HEK293 (cell line): ENCODE measurements around the gene SLC22A12.

ENCODE experiments used
- CTCF ChIA-PET: fragments of 350-600 bp; formaldehyde crosslinking; extraction: SDS; loops from one replicate; lab custom pipeline; 2021; ENCODE audit warnings: antibody characterized with exemption; lab: Yijun Ruan, JAX
- POLR2A ChIA-PET: fragments of 300-600 bp; formaldehyde crosslinking; extraction: SDS; loops from one replicate; lab custom pipeline; 2020; ENCODE audit warnings: antibody characterized with exemption, inconsistent platforms; lab: Yijun Ruan, JAX
- H3K27ac ChIP-seq: fragments of 200-500 bp; sonication (Bioruptor generic); 2 replicates; pipeline ENCODE4 v1.5.1; 2014; ENCODE audit warnings: low read depth, low read length, control low read depth, inconsistent platforms; ENCODE audit errors: extremely low read depth
- H3K36me3 ChIP-seq, 2 experiments: fragments of 200-500 bp in 1 of 2; sonication (Bioruptor generic) in 1 of 2; 1 replicate in 1 of 2; 2 replicates in 1 of 2; pipeline ENCODE4 v1.5.1; 2014 to 2017; ENCODE audit warnings: inconsistent platforms in 2 of 2, low read length in 2 of 2; ENCODE audit not compliant: control insufficient read depth in 2 of 2, insufficient read depth in 1 of 2
- H3K4me1 ChIP-seq: fragments of 200-500 bp; sonication (Bioruptor generic); 2 replicates; pipeline ENCODE4 v1.5.1; 2014; ENCODE audit warnings: mild to moderate bottlenecking, low read length, inconsistent platforms; ENCODE audit not compliant: control insufficient read depth, insufficient read depth
- H3K4me3 ChIP-seq: 2 replicates; pipeline ENCODE4 v1.5.1; 2011; ENCODE audit warnings: low read depth, mild to moderate bottlenecking, control low read depth, low read length, moderate library complexity
- H3K9me3 ChIP-seq: fragments of 200-500 bp; sonication (Bioruptor generic); 2 replicates; pipeline ENCODE4 v1.5.1; 2014; ENCODE audit warnings: low read depth, low read length, inconsistent platforms; ENCODE audit not compliant: control insufficient read depth, insufficient read depth
- GLIS1 ChIP-seq: fragments of 450-650 bp; formaldehyde crosslinking; IDR thresholded peaks from 2 replicates; pipeline ENCODE4 v1.5.1; 2016; ENCODE audit warnings: missing biosample characterization, missing genetic modification characterization
- GLIS2 ChIP-seq: fragments of 450-650 bp; formaldehyde crosslinking; IDR thresholded peaks from 2 replicates; pipeline ENCODE4 v1.5.1; 2016; ENCODE audit warnings: missing biosample characterization, missing genetic modification characterization
- KLF10 ChIP-seq: fragments of 450-650 bp; IDR thresholded peaks from 2 replicates; pipeline ENCODE4 v1.5.1; 2018; ENCODE audit warnings: missing biosample characterization, mild to moderate bottlenecking, missing genetic modification characterization
- KLF7 ChIP-seq: fragments of 450-650 bp; formaldehyde crosslinking; IDR thresholded peaks from 2 replicates; pipeline ENCODE4 v1.5.1; 2016; ENCODE audit warnings: missing biosample characterization, missing genetic modification characterization, borderline replicate concordance
- RBAK ChIP-seq: fragments of 450-650 bp; formaldehyde crosslinking; IDR thresholded peaks from 2 replicates; pipeline ENCODE4 v1.5.1; 2016; ENCODE audit warnings: missing biosample characterization, missing genetic modification characterization
- TRIM28 ChIP-seq: IDR thresholded peaks from 2 replicates; pipeline ENCODE4 v1.6.1; 2011; ENCODE audit warnings: low read length, control low read depth, borderline replicate concordance
- ZBTB1 ChIP-seq: fragments of 450-650 bp; formaldehyde crosslinking; IDR thresholded peaks from 2 replicates; pipeline ENCODE4 v1.5.1; 2016; ENCODE audit warnings: missing biosample characterization, missing genetic modification characterization
- ZBTB20 ChIP-seq: fragments of 450-650 bp; formaldehyde crosslinking; IDR thresholded peaks from 2 replicates; pipeline ENCODE4 v1.5.1; 2016; ENCODE audit warnings: missing biosample characterization, missing genetic modification characterization
- ZBTB21 ChIP-seq: fragments of 450-650 bp; formaldehyde crosslinking; IDR thresholded peaks from 2 replicates; pipeline ENCODE4 v1.5.1; 2017; ENCODE audit warnings: missing biosample characterization, missing genetic modification characterization
- ZBTB8A ChIP-seq: fragments of 450-650 bp; formaldehyde crosslinking; IDR thresholded peaks from 2 replicates; pipeline ENCODE4 v1.5.1; 2016; ENCODE audit warnings: missing biosample characterization, missing genetic modification characterization
- ZIC2 ChIP-seq: fragments of 450-650 bp; formaldehyde crosslinking; IDR thresholded peaks from 2 replicates; pipeline ENCODE4 v1.5.1; 2016; ENCODE audit warnings: missing biosample characterization, missing genetic modification characterization
- ZNF114 ChIP-seq: fragments of 450-650 bp; formaldehyde crosslinking; IDR thresholded peaks from 2 replicates; pipeline ENCODE4 v1.5.0; 2017; ENCODE audit warnings: missing biosample characterization, missing genetic modification characterization
- ZNF133 ChIP-seq: fragments of 450-650 bp; formaldehyde crosslinking; IDR thresholded peaks from 2 replicates; pipeline ENCODE4 v1.5.1; 2016; ENCODE audit warnings: missing biosample characterization, missing genetic modification characterization
- ZNF140 ChIP-seq: fragments of 450-650 bp; formaldehyde crosslinking; IDR thresholded peaks from 2 replicates; pipeline ENCODE4 v1.5.1; 2016; ENCODE audit warnings: missing biosample characterization, missing genetic modification characterization
- ZNF169 ChIP-seq: fragments of 450-650 bp; formaldehyde crosslinking; IDR thresholded peaks from 2 replicates; pipeline ENCODE4 v1.5.1; 2016; ENCODE audit warnings: missing biosample characterization, missing genetic modification characterization
- ZNF175 ChIP-seq: fragments of 450-650 bp; formaldehyde crosslinking; IDR thresholded peaks from 2 replicates; pipeline ENCODE4 v1.5.1; 2016; ENCODE audit warnings: missing biosample characterization, missing genetic modification characterization
- ZNF433 ChIP-seq: fragments of 450-650 bp; formaldehyde crosslinking; IDR thresholded peaks from 2 replicates; pipeline ENCODE4 v1.5.1; 2016; ENCODE audit warnings: missing biosample characterization, missing genetic modification characterization, low read depth
- ZNF670 ChIP-seq: fragments of 450-650 bp; formaldehyde crosslinking; IDR thresholded peaks from 2 replicates; pipeline ENCODE4 v1.5.1; 2016; ENCODE audit warnings: missing biosample characterization, missing genetic modification characterization, low read depth
- ZNF830 ChIP-seq: fragments of 450-650 bp; IDR thresholded peaks from 2 replicates; pipeline ENCODE4 v1.5.0; 2018; ENCODE audit warnings: missing biosample characterization, missing genetic modification characterization, low read depth, mild to moderate bottlenecking, moderate library complexity
- TF ChIP-seq, protein P1 (sequence below): fragments of 450-650 bp; formaldehyde crosslinking; IDR thresholded peaks from 2 replicates; pipeline ENCODE4 v1.5.1; 2016; ENCODE audit warnings: missing biosample characterization, missing genetic modification characterization
- TF ChIP-seq, protein P2 (sequence below): fragments of 450-650 bp; formaldehyde crosslinking; IDR thresholded peaks from 2 replicates; pipeline ENCODE4 v1.5.1; 2016; ENCODE audit warnings: missing biosample characterization, missing genetic modification characterization
- TF ChIP-seq, protein P3 (sequence below): fragments of 450-650 bp; formaldehyde crosslinking; optimal IDR thresholded peaks from 2 replicates; pipeline ENCODE3; 2016; ENCODE audit warnings: missing biosample characterization, mild to moderate bottlenecking, missing genetic modification characterization
- TF ChIP-seq, protein P4 (sequence below): sonication (generic); formaldehyde crosslinking; IDR thresholded peaks from 2 replicates; pipeline ENCODE4 v1.8.1; 2022; ENCODE audit warnings: mild to moderate bottlenecking, moderate library complexity, missing genetic modification reagents
- TF ChIP-seq, protein P5 (sequence below): fragments of 450-650 bp; formaldehyde crosslinking; IDR thresholded peaks from 2 replicates; pipeline ENCODE4 v1.5.1; 2016; ENCODE audit warnings: missing biosample characterization, missing genetic modification characterization, borderline replicate concordance

Gene SLC22A12

DNA sequence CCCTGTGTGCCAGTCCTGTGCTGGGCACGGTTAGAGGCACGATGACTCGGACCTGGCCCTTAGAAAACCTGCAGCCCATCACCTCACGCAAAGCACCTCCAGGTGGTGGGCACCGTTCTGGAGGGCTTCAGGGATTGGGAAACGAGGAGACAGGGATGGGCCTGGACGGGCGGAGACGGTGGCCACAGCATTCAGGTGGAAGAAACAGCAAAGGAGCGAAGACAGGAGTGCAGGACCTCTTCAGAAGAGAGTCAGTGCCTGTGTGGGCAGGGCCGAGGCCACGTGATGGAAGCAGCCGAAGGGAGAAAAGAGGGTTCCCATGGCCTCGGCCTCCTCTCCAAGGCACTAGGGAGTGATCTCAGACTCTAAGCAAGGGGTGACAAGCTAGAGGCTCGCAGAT is 8.1 kb upstream of the SLC22A12 start:
- no peaks in the 10 kb centered on the region for H3K4me1 ChIP-seq
- POLR2A ChIA-PET, result no interaction called here
- TF ChIP-seq, protein P1, sequence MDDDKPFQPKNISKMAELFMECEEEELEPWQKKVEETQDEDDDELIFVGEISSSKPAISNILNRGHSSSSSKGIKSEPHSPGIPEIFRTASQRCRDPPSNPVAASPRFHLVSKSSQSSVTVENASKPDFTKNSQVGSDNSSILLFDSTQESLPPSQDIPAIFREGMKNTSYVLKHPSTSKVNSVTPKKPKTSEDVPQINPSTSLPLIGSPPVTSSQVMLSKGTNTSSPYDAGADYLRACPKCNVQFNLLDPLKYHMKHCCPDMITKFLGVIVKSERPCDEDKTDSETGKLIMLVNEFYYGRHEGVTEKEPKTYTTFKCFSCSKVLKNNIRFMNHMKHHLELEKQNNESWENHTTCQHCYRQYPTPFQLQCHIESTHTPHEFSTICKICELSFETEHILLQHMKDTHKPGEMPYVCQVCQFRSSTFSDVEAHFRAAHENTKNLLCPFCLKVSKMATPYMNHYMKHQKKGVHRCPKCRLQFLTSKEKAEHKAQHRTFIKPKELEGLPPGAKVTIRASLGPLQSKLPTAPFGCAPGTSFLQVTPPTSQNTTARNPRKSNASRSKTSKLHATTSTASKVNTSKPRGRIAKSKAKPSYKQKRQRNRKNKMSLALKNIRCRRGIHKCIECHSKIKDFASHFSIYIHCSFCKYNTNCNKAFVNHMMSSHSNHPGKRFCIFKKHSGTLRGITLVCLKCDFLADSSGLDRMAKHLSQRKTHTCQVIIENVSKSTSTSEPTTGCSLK (tag by site-specific recombination), result no peak
- TF ChIP-seq GLIS2 (tag by site-specific recombination) (no peak), KLF7 (no peak), ZNF830 (tag by site-specific recombination) (no peak), GLIS1 (tag by site-specific recombination) (no peak), ZBTB1 (no peak), ZBTB21 (tag by site-specific recombination) (no peak), ZIC2 (tag by site-specific recombination) (no peak), RBAK (tag by site-specific recombination) (no peak), ZBTB20 (tag by site-specific recombination) (no peak), ZNF114 (tag by site-specific recombination) (no peak), ZNF433 (tag by site-specific recombination) (no peak), ZNF140 (no peak), ZNF133 (tag by site-specific recombination) (no peak), KLF10 (tag by site-specific recombination) (no peak), ZBTB8A (tag by site-specific recombination) (no peak), ZNF169 (tag by site-specific recombination) (no peak)
- TF ChIP-seq, protein P2, sequence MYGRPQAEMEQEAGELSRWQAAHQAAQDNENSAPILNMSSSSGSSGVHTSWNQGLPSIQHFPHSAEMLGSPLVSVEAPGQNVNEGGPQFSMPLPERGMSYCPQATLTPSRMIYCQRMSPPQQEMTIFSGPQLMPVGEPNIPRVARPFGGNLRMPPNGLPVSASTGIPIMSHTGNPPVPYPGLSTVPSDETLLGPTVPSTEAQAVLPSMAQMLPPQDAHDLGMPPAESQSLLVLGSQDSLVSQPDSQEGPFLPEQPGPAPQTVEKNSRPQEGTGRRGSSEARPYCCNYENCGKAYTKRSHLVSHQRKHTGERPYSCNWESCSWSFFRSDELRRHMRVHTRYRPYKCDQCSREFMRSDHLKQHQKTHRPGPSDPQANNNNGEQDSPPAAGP (tag by site-specific recombination), result no peak
- TF ChIP-seq, protein P3, sequence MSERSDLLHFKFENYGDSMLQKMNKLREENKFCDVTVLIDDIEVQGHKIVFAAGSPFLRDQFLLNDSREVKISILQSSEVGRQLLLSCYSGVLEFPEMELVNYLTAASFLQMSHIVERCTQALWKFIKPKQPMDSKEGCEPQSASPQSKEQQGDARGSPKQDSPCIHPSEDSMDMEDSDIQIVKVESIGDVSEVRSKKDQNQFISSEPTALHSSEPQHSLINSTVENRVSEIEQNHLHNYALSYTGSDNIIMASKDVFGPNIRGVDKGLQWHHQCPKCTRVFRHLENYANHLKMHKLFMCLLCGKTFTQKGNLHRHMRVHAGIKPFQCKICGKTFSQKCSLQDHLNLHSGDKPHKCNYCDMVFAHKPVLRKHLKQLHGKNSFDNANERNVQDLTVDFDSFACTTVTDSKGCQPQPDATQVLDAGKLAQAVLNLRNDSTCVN (tag by site-specific recombination), result no peak
- TF ChIP-seq, protein P4, sequence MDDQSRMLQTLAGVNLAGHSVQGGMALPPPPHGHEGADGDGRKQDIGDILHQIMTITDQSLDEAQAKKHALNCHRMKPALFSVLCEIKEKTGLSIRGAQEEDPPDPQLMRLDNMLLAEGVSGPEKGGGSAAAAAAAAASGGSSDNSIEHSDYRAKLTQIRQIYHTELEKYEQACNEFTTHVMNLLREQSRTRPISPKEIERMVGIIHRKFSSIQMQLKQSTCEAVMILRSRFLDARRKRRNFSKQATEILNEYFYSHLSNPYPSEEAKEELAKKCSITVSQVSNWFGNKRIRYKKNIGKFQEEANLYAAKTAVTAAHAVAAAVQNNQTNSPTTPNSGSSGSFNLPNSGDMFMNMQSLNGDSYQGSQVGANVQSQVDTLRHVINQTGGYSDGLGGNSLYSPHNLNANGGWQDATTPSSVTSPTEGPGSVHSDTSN (CRISPR knock-in tag), result no peak

DNA sequence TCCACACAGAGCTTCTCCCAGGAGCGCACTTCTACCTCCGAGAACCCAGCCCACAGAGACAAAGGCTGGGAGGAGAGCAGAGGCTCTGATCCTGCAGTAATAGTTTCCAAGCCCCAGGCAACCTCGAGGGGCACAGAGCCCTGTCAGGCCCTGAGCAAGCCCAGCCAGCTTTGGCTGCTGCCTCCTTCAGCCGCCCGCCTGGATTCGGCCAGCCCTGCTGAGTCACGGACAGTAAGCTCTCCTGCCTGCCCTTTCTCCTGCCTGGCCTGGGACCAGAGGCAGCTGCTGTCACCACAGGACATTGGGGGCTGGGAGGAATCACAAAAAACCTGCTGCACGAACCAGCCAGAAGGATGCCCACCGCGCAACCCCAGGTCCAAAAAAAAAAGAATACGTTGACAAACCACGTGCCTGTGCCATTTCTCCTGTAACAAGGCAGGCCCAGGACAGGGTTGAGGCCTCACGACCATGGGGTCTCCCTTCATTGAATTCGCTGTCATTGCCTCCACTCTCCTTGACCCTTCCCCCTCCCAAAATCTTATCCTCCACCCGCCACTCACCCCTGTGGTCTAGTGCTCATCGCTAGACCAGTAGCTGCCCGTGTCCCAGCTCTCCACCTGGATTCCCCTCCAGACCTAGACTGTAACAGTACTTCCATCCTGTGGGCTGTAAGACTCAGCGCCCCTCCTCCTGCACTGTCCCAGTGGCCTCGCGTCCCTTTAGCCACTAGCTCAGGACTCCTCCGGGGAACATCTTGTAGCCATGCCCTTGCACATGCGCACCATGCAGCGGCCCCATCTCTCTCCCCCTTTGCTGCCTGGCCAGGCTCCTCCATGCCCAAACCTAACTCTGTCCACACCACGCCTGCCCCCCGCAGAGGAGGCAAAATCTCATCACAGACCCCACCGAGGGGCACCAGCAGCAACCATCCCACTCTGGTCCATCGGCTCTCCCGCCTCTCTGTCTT is 7.4 kb upstream of the SLC22A12 start:
- H3K4me1 ChIP-seq, result no peaks in the 10 kb centered on the region
- no peak overlapping the region for H3K27ac ChIP-seq
- CTCF ChIA-PET, result no interaction called here
- POLR2A ChIA-PET, result no interaction called here
- H3K36me3 ChIP-seq, result no peaks in the 10 kb centered on the region
- H3K4me3 ChIP-seq, result no peak overlapping the region
- H3K9me3 ChIP-seq, result no peaks in the 10 kb centered on the region
- TF ChIP-seq ZNF670 (tag by site-specific recombination) (no peak), ZNF175 (tag by site-specific recombination) (no peak), GLIS1 (tag by site-specific recombination) (no peak), TRIM28 (no peak)
- TF ChIP-seq, protein P5, sequence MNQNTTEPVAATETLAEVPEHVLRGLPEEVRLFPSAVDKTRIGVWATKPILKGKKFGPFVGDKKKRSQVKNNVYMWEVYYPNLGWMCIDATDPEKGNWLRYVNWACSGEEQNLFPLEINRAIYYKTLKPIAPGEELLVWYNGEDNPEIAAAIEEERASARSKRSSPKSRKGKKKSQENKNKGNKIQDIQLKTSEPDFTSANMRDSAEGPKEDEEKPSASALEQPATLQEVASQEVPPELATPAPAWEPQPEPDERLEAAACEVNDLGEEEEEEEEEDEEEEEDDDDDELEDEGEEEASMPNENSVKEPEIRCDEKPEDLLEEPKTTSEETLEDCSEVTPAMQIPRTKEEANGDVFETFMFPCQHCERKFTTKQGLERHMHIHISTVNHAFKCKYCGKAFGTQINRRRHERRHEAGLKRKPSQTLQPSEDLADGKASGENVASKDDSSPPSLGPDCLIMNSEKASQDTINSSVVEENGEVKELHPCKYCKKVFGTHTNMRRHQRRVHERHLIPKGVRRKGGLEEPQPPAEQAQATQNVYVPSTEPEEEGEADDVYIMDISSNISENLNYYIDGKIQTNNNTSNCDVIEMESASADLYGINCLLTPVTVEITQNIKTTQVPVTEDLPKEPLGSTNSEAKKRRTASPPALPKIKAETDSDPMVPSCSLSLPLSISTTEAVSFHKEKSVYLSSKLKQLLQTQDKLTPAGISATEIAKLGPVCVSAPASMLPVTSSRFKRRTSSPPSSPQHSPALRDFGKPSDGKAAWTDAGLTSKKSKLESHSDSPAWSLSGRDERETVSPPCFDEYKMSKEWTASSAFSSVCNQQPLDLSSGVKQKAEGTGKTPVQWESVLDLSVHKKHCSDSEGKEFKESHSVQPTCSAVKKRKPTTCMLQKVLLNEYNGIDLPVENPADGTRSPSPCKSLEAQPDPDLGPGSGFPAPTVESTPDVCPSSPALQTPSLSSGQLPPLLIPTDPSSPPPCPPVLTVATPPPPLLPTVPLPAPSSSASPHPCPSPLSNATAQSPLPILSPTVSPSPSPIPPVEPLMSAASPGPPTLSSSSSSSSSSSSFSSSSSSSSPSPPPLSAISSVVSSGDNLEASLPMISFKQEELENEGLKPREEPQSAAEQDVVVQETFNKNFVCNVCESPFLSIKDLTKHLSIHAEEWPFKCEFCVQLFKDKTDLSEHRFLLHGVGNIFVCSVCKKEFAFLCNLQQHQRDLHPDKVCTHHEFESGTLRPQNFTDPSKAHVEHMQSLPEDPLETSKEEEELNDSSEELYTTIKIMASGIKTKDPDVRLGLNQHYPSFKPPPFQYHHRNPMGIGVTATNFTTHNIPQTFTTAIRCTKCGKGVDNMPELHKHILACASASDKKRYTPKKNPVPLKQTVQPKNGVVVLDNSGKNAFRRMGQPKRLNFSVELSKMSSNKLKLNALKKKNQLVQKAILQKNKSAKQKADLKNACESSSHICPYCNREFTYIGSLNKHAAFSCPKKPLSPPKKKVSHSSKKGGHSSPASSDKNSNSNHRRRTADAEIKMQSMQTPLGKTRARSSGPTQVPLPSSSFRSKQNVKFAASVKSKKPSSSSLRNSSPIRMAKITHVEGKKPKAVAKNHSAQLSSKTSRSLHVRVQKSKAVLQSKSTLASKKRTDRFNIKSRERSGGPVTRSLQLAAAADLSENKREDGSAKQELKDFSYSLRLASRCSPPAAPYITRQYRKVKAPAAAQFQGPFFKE (tag by site-specific recombination), result no peak

More for the DNA sequence above, 8.1 kb upstream of the SLC22A12 start:
- no peaks in the 10 kb centered on the region for H3K9me3 ChIP-seq
- H3K36me3 ChIP-seq, result no peaks in the 10 kb centered on the region
- CTCF ChIA-PET, result interaction anchor here (0.6 kb wide), 1 partner anchor 1011 kb away, joined by 3 read pairs; no protein-coding TSS in a partner anchor
- H3K4me3 ChIP-seq, result no peak overlapping the region
- H3K27ac ChIP-seq, result no peak overlapping the region
